GM19395 (cell line): ENCODE results near the gene SIRT5.

Experiments used
- ATAC-seq: cut with Tn5 transposase; IDR thresholded peaks from one replicate; pipeline ENCODE4 v1.9.1; 2021; ENCODE audit warnings: mild to moderate bottlenecking, moderate library complexity; ENCODE audit not compliant: unreplicated experiment

Gene SIRT5

GRCh38 chr6:13550656-13551055 is 23.7 kb upstream of the SIRT5 start:
- no peak for ATAC-seq

DNA sequence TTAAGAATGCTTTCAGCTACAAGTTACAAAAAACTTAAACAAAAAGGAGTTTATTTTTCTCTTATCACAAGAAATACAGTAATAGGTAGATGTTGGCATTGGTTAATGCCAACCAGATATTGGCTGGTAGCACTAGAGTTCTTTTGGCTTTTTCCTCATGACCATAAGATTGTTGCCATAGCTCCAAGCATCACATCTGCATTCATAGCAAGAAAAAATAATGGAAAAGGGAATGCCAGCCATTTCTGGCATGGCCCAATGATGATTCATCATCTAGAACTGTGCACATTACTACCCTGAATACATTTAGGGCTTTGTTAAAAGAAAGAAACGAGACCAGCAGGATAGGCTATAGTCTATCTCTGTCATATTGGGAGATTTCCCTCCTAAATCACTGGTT is 20.8 kb upstream of the SIRT5 start:
- ATAC-seq: no peak

- ATAC-seq: no peak
Measured at GRCh38 chr6:13554929-13555333, 19.5 kb upstream of the SIRT5 start.

- no peak for ATAC-seq
Measured at GRCh38 chr6:13557841-13558240, 16.6 kb upstream of the SIRT5 start.

DNA sequence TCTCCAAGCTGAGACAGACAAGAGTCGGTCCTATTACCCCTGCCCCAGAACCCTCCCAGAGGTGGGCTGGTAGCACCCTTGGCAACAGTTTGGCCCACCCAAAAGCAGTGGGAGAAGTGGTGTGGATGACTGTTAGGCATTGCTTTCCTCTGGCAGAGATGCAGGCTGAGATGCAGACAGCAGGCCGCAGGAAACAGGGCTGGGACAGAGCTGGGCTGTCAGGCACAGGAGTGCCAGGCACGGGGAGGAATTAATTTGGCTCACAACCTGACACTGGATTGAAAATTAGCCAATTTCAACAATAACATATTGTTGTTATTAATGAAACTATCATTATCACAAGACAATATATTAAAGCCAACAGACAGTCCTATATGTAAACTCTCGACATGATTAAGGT is 15.7 kb upstream of the SIRT5 start:
- no peak for ATAC-seq

- ATAC-seq: no peak
Measured at GRCh38 chr6:13559251-13559650, 15.2 kb upstream of the SIRT5 start.

DNA sequence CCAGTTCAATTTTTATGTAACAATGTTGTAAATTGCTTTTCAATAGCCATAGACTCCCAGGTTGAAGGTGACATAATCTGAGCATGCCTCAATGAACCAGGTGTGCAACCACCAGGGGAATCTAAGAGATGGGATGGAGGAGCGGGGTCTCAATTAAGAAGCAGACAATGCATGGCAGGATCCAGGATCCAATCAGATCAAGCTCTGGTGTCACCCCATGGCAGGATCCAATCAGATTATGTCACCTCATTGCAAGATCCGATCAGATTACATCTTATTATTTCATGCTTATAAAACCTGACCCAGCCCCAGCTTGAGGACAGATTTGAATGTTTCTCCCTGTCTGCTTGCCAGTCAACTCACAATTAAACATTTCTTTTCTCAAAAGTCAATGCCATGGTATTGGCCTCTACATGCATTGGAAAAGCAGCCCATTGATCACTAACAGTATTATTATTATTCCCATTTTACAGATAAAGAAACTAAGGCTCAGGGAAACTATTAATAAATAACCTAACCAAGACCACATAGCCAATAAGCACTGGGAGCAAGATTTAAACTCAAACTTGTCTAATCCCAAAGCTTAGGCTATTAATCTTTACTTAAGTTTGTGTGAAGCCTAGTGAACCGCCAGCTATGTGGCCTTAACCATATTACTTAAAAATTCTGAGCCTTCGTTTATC is 14.3 kb upstream of the SIRT5 start:
- ATAC-seq: no peak

DNA sequence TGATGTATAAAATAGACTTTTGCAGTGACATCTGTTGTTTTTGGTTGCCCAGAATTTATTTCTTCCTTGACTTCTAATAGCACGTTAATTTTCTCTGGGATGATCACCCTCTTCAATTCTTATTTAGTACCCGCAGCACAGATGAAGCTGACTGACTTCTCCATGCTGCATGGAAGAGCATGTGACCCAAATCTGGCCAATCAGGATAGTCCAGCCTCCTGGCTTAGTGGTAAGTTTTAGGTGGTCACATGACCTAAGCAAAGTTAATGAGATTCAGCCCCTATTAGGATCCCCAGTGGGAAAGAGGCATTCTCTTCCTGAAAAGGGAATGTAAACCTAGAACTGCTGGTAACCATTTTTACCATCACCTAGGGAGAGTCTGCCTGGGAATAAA is 13.8 kb upstream of the SIRT5 start:
- no peak for ATAC-seq

DNA sequence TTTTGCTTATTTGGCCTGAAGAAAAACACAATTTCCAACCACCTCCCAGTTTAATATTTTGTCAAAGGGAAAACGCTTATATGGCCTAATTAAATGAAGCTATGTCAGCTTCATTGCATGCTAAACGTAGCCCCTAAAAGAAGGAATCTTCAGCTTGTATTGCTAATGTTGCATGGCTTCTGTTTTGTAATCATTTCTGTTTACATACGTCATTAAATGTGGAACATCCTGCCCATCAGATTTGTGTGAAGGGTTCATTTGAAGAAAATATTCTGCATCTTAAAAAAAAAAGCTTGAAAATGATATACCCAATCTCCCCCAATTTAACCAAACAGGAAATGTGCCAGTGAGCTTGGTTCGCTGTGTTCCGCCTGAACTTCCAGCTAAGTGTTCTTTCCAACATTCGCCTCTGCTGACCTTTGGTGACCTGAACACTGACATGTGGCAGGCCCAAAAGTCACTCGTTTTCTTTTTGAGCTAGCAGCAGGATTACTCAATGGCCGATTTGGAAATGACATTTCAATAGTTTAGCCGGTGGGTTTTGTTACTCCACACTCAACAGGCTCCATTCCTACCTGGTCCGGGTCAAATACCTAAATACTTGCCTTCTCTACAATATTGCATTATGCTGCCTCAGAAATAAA is 12.7 kb upstream of the SIRT5 start:
- no peak for ATAC-seq

GRCh38 chr6:13563009-13563408 is 11.4 kb upstream of the SIRT5 start:
- ATAC-seq: no peak

GRCh38 chr6:13565921-13566320 is 8.5 kb upstream of the SIRT5 start:
- ATAC-seq: no peak

DNA sequence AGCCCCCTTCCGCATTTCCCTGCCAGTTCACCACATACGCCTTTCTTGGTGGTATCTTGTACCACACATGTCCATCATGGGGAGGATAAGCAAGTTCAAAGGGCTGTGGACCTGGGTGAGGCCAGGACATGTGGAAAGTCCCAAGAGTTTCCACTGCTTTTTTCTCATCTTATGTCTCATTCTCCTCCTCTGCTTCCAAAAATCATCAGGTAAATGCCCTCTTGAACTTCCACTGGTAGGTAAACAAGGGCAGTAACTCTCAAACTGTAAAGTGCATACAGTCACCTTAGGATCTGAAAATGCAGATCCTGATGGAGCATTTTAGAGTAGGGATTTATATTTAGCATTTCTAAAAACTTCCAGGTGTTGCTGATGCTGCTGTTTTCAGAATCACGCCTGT is 7.9 kb upstream of the SIRT5 start:
- ATAC-seq: no peak

GRCh38 chr6:13568970-13569369 is 5.4 kb upstream of the SIRT5 start:
- ATAC-seq: no peak

DNA sequence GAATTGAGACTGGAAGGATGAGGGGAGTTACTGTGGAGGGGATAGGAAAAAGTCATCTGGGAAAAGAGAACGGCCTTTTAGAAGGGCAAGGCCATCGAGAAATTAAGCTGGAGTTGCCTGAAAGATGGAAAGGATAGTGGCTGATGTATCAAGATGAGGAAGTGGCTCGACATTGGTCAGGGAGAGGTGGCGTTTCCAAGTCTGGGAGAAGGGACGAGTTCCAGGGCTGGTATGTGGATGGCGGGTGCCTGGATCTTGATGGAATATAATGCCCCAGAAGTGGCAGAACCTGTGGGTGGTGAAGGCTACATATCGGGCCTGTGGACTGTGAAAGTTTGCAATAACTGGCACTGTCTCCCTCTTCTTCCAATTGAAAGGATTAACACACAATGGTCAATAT is 2.2 kb upstream of the SIRT5 start:
- ATAC-seq: no peak

DNA sequence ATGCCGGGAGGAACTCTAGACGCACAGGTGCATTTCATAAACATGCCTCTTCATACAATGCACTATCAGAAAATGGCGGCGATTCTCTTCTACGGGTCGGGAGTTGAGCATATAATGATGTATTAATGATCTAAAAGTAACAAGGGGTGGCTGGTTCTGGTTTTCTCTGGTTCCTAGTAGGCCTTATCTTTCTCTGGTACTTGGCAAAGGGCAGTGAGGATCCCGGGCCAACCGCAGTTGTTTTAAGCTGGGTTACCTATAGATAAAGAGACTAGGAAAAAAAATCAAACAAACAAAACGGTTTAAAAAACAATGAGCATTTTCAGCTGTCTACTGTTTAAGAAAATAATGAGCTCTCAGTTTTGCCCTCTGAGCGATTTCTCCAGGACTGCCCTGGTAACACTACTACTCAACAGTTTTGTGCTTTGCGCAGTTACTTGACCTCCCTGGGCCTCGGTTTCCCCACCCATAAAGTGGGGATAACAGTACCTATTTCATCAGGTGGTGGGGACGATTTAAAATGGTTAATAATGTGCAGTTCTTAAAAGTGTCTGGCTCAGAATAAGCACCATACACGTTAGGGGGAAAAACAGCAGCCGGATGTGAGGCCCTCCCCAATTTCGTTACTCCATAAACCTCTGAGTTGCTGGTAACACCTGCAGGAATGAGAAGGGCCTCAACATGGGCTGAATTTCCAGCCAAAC is 1.3 kb upstream of the SIRT5 start:
- ATAC-seq: no peak

GRCh38 chr6:13573669-13574110 is 711 bp upstream of the SIRT5 start:
- ATAC-seq: no peak

- ATAC-seq: peak; percentile 65
Measured at GRCh38 chr6:13574149-13574570, 241 bp upstream of the SIRT5 start.

DNA sequence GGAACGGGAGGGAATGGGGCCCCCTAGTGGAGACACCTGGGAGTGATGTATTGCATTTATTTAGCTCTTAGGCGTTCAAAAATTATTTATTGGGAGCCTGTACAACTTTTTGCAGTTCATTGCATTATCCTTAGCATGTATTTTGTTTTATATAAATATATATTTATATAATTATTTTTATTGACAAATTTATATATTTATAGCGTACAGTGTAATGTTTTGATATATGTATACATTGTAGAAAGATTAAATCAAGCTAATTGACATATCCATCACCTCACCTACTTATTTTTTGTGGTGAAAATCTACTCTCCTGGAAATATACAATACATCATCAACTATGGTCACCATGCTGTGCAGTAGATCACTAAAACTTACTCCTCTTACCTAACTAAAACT is 975 bp downstream of the SIRT5 start:
- ATAC-seq: no peak

DNA sequence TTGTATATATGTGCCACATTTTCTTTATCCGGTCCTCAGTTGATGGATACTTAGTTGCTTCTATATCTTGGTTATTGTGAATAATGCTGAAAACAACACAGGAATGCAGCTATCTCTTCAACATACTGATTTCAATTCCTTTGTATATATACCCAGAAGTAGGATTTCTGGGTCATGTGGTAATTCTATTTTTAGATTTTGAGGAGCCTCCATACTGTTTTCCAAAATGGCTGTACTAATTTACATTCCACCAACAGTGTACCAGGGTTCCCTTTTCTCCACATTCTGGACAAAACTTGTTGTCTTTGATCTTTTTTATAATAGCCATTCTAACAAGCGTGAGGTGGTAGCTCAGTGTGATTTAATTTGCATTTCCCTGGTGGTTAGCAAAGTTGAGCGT is 1.6 kb downstream of the SIRT5 start:
- no peak for ATAC-seq

DNA sequence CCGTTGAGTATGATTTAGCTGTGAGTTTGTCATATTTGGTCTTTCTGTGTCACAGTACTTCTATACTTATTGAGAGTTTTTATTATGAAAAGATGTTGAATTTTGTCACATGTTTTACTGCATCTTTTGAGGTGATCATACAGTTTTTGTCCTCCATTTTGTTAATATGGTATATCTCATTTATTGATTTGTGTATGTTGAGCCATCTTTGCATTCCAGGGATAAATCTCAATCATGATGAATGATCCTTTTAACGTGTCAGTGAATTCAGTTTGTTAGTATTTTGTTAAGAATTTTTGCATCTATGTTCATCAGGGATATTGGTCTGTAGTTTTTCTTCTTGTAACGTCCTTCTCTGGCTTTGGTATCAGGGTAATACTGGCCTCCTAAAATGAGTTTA is 3.5 kb downstream of the SIRT5 start:
- no peak for ATAC-seq

- ATAC-seq: no peak
Measured at GRCh38 chr6:13579911-13580310, 5.5 kb downstream of the SIRT5 start.

DNA sequence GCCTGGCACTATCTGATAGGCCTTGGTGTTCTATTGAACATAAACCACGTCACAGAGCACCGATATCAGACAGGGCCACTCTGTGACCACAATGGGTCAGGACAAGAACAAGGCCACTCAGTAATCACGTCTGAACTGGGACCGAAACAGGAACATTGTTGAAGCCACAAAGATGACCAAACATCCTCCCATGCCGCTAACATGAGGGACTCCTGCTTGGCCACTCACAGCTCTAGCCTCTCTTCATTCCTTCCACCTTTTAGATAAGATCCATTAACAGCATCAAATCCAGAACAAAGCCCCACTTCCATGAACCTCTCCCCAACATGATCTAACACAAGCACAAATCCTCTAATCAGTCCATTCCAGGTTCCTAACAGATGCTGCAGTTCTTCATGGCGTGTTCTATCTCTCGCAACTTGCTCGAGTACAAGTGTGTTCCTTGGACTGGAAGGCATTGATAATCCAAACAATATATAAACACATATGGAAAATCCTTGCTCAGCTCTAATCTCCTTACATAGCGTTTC is 7.4 kb downstream of the SIRT5 start:
- ATAC-seq: no peak
